MM.1S (cell line): Measurements from ENCODE around the gene ATAD3B.

Experiments used
- DNase-seq: peaks from one replicate; pipeline ENCODE4 v3.0.0-alpha.2; 2015
- H2AFZ ChIP-seq: fragments of 300-600 bp; sonication (generic); 2 replicates; pipeline ENCODE4 v1.6.0; 2016; ENCODE audit warnings: antibody characterized with exemption, low read length
- H3F3A ChIP-seq: fragments of 300-600 bp; sonication (generic); 2 replicates; pipeline ENCODE4 v1.6.1; 2016; ENCODE audit warnings: mild to moderate bottlenecking, antibody characterized with exemption, low read length, moderate library complexity, mixed read lengths; ENCODE audit not compliant: insufficient read depth
- H3K27ac ChIP-seq: fragments of 300-600 bp; sonication (generic); 2 replicates; pipeline ENCODE4 v1.5.1; 2016; ENCODE audit warnings: mild to moderate bottlenecking, low read length
- H3K27me3 ChIP-seq: fragments of 300-600 bp; sonication (generic); replicated peaks from 2 replicates; pipeline ENCODE4 v1.6.0; 2016; ENCODE audit warnings: low read length; ENCODE audit not compliant: insufficient read depth
- H3K36me3 ChIP-seq: fragments of 300-600 bp; sonication (generic); replicated peaks from 2 replicates; pipeline ENCODE4 v1.6.1; 2016; ENCODE audit warnings: mild to moderate bottlenecking, low read length, mixed read lengths; ENCODE audit not compliant: insufficient read depth
- H3K4me1 ChIP-seq: fragments of 300-600 bp; sonication (generic); 2 replicates; pipeline ENCODE4 v1.6.1; 2016; ENCODE audit warnings: low read length, mixed read lengths
- H3K4me2 ChIP-seq: fragments of 300-600 bp; sonication (generic); 2 replicates; pipeline ENCODE4 v1.6.0; 2016; ENCODE audit warnings: low read depth, low read length
- H3K4me3 ChIP-seq: fragments of 300-600 bp; sonication (generic); 2 replicates; pipeline ENCODE4 v1.5.1; 2016; ENCODE audit warnings: low read length, mixed read lengths
- H3K79me2 ChIP-seq: fragments of 300-600 bp; sonication (generic); 2 replicates; pipeline ENCODE4 v1.6.1; 2016; ENCODE audit warnings: mixed run types, low read length, mixed read lengths
- H3K9ac ChIP-seq: fragments of 300-600 bp; sonication (generic); 2 replicates; pipeline ENCODE4 v1.6.1; 2016; ENCODE audit warnings: low read length, mixed read lengths
- H3K9me2 ChIP-seq: fragments of 300-600 bp; sonication (generic); replicated peaks from 2 replicates; pipeline ENCODE4 v1.6.1; 2016; ENCODE audit warnings: mild to moderate bottlenecking, low read length, mixed read lengths; ENCODE audit not compliant: insufficient read depth
- H3K9me3 ChIP-seq: fragments of 300-600 bp; sonication (generic); replicated peaks from 2 replicates; pipeline ENCODE4 v1.6.1; 2016; ENCODE audit warnings: mild to moderate bottlenecking, low read length, mixed read lengths; ENCODE audit not compliant: insufficient read depth
- H4K20me1 ChIP-seq: fragments of 300-600 bp; sonication (generic); 2 replicates; pipeline ENCODE4 v1.6.1; 2016; ENCODE audit warnings: mild to moderate bottlenecking, low read length, moderate library complexity, mixed read lengths; ENCODE audit not compliant: insufficient read depth
- CTCF ChIP-seq: fragments of 300-600 bp; sonication (generic); IDR thresholded peaks from 2 replicates; pipeline ENCODE4 v1.5.1; 2016; ENCODE audit warnings: antibody characterized with exemption, low read length, mixed read lengths
- EZH2 ChIP-seq: fragments of 300-600 bp; sonication (generic); optimal IDR thresholded peaks from 2 replicates; pipeline ENCODE3; 2017; ENCODE audit warnings: low read depth, mild to moderate bottlenecking, antibody characterized with exemption, low read length, mixed read lengths
- EZH2phosphoT487 ChIP-seq: fragments of 300-600 bp; sonication (generic); IDR thresholded peaks from 2 replicates; pipeline ENCODE4 v1.6.1; 2018; ENCODE audit warnings: antibody characterized with exemption, low read length

ATAD3B gene

GRCh38 chr1:1437904-1438376, 33.6 kb upstream of the ATAD3B start:
- TF ChIP-seq CTCF (no peak), EZH2 (no peak), EZH2phosphoT487 (no peak)
- H3K4me2 ChIP-seq = no peak overlapping the region
- no peak overlapping the region for H2AFZ ChIP-seq
- peaks cover 52% of the 10 kb centered on the region for H3K27me3 ChIP-seq
- H3K4me3 ChIP-seq = no peak overlapping the region
- no peaks in the 10 kb centered on the region for H3K9me3 ChIP-seq
- no peaks in the 10 kb centered on the region for H3K79me2 ChIP-seq
- no peaks in the 10 kb centered on the region; the same call in 1 of the 2 replicates for H3K4me1 ChIP-seq
- no peak for DNase-seq
- no peaks in the 10 kb centered on the region for H3K9me2 ChIP-seq
- H3K27ac ChIP-seq = no peak overlapping the region
- H3F3A ChIP-seq = no peaks in the 10 kb centered on the region
- H3K36me3 ChIP-seq = no peaks in the 10 kb centered on the region
- no peaks in the 10 kb centered on the region for H4K20me1 ChIP-seq
- no peak overlapping the region for H3K9ac ChIP-seq

- no peak for DNase-seq
- Histone ChIP-seq H3K9me3 (no peaks in the 10 kb centered on the region), H3K27me3 (peaks cover 46% of the 10 kb centered on the region), H3K27ac (no peak overlapping the region), H4K20me1 (no peaks in the 10 kb centered on the region), H3F3A (no peaks in the 10 kb centered on the region), H3K36me3 (no peaks in the 10 kb centered on the region), H3K9ac (no peak overlapping the region), H3K4me1 (no peaks in the 10 kb centered on the region; the same call in 1 of the 2 replicates), H3K4me3 (no peak overlapping the region), H3K4me2 (no peak overlapping the region), H3K79me2 (no peaks in the 10 kb centered on the region), H2AFZ (no peak overlapping the region), H3K9me2 (no peaks in the 10 kb centered on the region)
- TF ChIP-seq EZH2 (no peak), CTCF (no peak), EZH2phosphoT487 (no peak)
These were observed 32.8 kb upstream of the ATAD3B start for GRCh38 chr1:1438531-1439381.

- no peaks in the 10 kb centered on the region for H3F3A ChIP-seq
- no peaks in the 10 kb centered on the region for H3K79me2 ChIP-seq
- H3K4me1 ChIP-seq = no peaks in the 10 kb centered on the region; the same call in 1 of the 2 replicates
- DNase-seq = no peak
- H3K36me3 ChIP-seq = no peaks in the 10 kb centered on the region
- TF ChIP-seq EZH2phosphoT487 (no peak), CTCF (no peak), EZH2 (no peak)
- no peaks in the 10 kb centered on the region for H3K9me3 ChIP-seq
- H3K4me3 ChIP-seq = no peak overlapping the region
- H3K4me2 ChIP-seq = no peak overlapping the region
- no peak overlapping the region for H3K27ac ChIP-seq
- peaks cover 42% of the 10 kb centered on the region for H3K27me3 ChIP-seq
- H3K9ac ChIP-seq = no peak overlapping the region
- H2AFZ ChIP-seq = no peak overlapping the region
- no peaks in the 10 kb centered on the region for H4K20me1 ChIP-seq
- H3K9me2 ChIP-seq = no peaks in the 10 kb centered on the region
These were observed 31.9 kb upstream of the ATAD3B start for GRCh38 chr1:1439546-1440261.
